ENCODE measurements around the gene CCL7. TPM values are rescaled to one million over a fixed set of nuclear protein-coding genes. Genes with fewer than 3 reads are reported as not detected.

CCL7 gene
- total RNA-seq, 2 experiments from 2014 or later = not detected

- no peak for ATAC-seq (ENCODE audit: poor library complexity)
- Mint-ChIP-seq H3K4me1 (ENCODE audit: low read depth) (no peaks in the 10 kb centered on the region), H3K36me3 (ENCODE audit: low read depth) (no peaks in the 10 kb centered on the region), H3K9me3 (no peaks in the 10 kb centered on the region), H3K4me3 (no peak overlapping the region), H3K27me3 (peaks cover 59% of the 10 kb centered on the region), H3K27ac (no peak overlapping the region)
- ChIA-PET POLR2A (no interaction called here), CTCF (no interaction called here)
- no peak overlapping the region for H3K4me3 ChIP-seq (ENCODE audit: low read length)
- H3K4me1 ChIP-seq (ENCODE audit: insufficient read depth, low read length) = no peaks in the 10 kb centered on the region
- DNase-seq = no peak
- TF ChIP-seq CTCF (IDR thresholded peaks at IDR 0.05) = no peak
- H3K27me3 ChIP-seq (ENCODE audit: control insufficient read depth in 1 of 2, insufficient read depth in 2 of 2, low read length in 2 of 2) = peaks cover 13 to 39% of the 10 kb centered on the region in 2 experiments
- intact Hi-C loops (cut with DNase I, micrococcal nuclease) = no loop called here
- H3K36me3 ChIP-seq (ENCODE audit: insufficient read depth, low read length) = no peaks in the 10 kb centered on the region
- H3K9me3 ChIP-seq (ENCODE audit: control insufficient read depth in 1 of 2, insufficient read depth in 1 of 2, low read length in 2 of 2) = no peaks in the 10 kb centered on the region
- H3K27ac ChIP-seq (ENCODE audit: low read depth in 1 of 2, low read length in 2 of 2) = no peak overlapping the region
Observed at GRCh38 chr17:34254146-34254545, 15.9 kb upstream of the CCL7 start.

GRCh38 chr17:34254651-34255380 lies 15.2 kb upstream of the CCL7 start, which contains the start of gene CCL2:
CCL2 (plus strand) TSS chr17:34255285; CDS start chr17:34255350, 65 bp downstream.
- peaks cover 13 to 39% of the 10 kb centered on the region in 2 experiments for H3K27me3 ChIP-seq (ENCODE audit: control insufficient read depth in 1 of 2, insufficient read depth in 2 of 2, low read length in 2 of 2)
- ChIA-PET POLR2A (no interaction called here), CTCF (no interaction called here)
- H3K4me3 ChIP-seq (ENCODE audit: low read length) = no peak within 1 kb of the TSS
- H3K9me3 ChIP-seq (ENCODE audit: control insufficient read depth in 1 of 2, insufficient read depth in 1 of 2, low read length in 2 of 2) = no peaks in the 10 kb centered on the region
- H3K4me1 ChIP-seq (ENCODE audit: insufficient read depth, low read length) = no peaks in the 10 kb centered on the region
- Mint-ChIP-seq H3K4me3 (no peak within 1 kb of the TSS), H3K36me3 (ENCODE audit: low read depth) (no peaks in the 10 kb centered on the region), H3K4me1 (ENCODE audit: low read depth) (no peaks in the 10 kb centered on the region), H3K27me3 (peaks cover 59% of the 10 kb centered on the region), H3K27ac (no peak within 1 kb of the TSS), H3K9me3 (no peaks in the 10 kb centered on the region)
- DNase-seq (no peak), ATAC-seq (ENCODE audit: poor library complexity) (no peak)
- H3K36me3 ChIP-seq (ENCODE audit: insufficient read depth, low read length) = no peaks in the 10 kb centered on the region
- H3K27ac ChIP-seq (ENCODE audit: low read depth in 1 of 2, low read length in 2 of 2) = no peak within 1 kb of the TSS
- TF ChIP-seq CTCF (IDR thresholded peaks at IDR 0.05) = no peak
- intact Hi-C loops (cut with DNase I, micrococcal nuclease) = no loop called here

- Mint-ChIP-seq H3K27ac (no peak overlapping the region), H3K4me1 (ENCODE audit: low read depth) (no peaks in the 10 kb centered on the region), H3K4me3 (no peak overlapping the region), H3K27me3 (peaks cover 59% of the 10 kb centered on the region), H3K9me3 (no peaks in the 10 kb centered on the region), H3K36me3 (ENCODE audit: low read depth) (no peaks in the 10 kb centered on the region)
- ChIA-PET CTCF (no interaction called here), POLR2A (no interaction called here)
- Histone ChIP-seq H3K4me3 (ENCODE audit: low read length) (no peak overlapping the region), H3K27me3 (ENCODE audit: control insufficient read depth in 1 of 2, insufficient read depth in 2 of 2, low read length in 2 of 2) (peaks cover 13 to 39% of the 10 kb centered on the region in 2 experiments), H3K4me1 (ENCODE audit: insufficient read depth, low read length) (no peaks in the 10 kb centered on the region), H3K27ac (ENCODE audit: low read depth in 1 of 2, low read length in 2 of 2) (no peak overlapping the region), H3K36me3 (ENCODE audit: insufficient read depth, low read length) (no peaks in the 10 kb centered on the region), H3K9me3 (ENCODE audit: control insufficient read depth in 1 of 2, insufficient read depth in 1 of 2, low read length in 2 of 2) (no peaks in the 10 kb centered on the region)
- no peak for TF ChIP-seq CTCF (IDR thresholded peaks at IDR 0.05)
- intact Hi-C loops (cut with DNase I, micrococcal nuclease) = no loop called here
- no peak for DNase-seq
- no peak for ATAC-seq (ENCODE audit: poor library complexity)
Observed at GRCh38 chr17:34255381-34255732, 14.7 kb upstream of the CCL7 start.

Measured in CD4-positive, alpha-beta T cell (primary cell).